Epithelial cell of esophagus (primary cell): ENCODE data around the gene RAP2A.

Experiments used
- DNase-seq: peaks from one replicate; pipeline ENCODE4 v3.0.0; 2010; ENCODE audit warnings: low read depth
- H3K4me3 ChIP-seq: 2 replicates; pipeline ENCODE4 v1.5.1; 2011; ENCODE audit warnings: mild to moderate bottlenecking, low read length, control low read depth
- TF ChIP-seq, protein P1 (sequence below): IDR thresholded peaks from 2 replicates; pipeline ENCODE4 v1.5.1; 2011; ENCODE audit warnings: low read depth, mild to moderate bottlenecking, low read length, control low read depth, inconsistent platforms; ENCODE audit not compliant: insufficient read depth; ENCODE audit errors: missing control alignments

The RAP2A gene

DNA sequence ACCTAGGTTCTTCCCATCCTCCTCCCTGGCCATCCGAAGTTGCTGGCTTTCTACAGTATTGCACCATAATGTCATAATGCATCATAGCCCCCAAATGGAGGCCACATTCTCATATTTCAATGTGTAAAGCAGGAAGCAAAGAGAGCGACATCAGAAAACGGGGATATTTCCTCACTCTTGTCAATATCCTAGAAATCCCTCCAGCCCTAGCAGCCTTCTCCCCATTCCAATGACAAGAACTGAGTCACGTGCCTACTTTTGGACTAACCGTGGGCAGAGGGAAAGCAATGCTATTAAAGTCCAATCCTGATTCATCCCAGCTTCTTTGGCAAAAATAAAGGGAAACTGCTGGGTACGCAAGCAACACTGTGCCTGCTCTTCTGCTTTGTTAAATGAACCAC is 4.3 kb upstream of the RAP2A start:
- TF ChIP-seq, protein P1, sequence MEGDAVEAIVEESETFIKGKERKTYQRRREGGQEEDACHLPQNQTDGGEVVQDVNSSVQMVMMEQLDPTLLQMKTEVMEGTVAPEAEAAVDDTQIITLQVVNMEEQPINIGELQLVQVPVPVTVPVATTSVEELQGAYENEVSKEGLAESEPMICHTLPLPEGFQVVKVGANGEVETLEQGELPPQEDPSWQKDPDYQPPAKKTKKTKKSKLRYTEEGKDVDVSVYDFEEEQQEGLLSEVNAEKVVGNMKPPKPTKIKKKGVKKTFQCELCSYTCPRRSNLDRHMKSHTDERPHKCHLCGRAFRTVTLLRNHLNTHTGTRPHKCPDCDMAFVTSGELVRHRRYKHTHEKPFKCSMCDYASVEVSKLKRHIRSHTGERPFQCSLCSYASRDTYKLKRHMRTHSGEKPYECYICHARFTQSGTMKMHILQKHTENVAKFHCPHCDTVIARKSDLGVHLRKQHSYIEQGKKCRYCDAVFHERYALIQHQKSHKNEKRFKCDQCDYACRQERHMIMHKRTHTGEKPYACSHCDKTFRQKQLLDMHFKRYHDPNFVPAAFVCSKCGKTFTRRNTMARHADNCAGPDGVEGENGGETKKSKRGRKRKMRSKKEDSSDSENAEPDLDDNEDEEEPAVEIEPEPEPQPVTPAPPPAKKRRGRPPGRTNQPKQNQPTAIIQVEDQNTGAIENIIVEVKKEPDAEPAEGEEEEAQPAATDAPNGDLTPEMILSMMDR = no peak
- no peak overlapping the region for H3K4me3 ChIP-seq
- peak; percentile 5 for DNase-seq

- TF ChIP-seq, protein P1 = no peak
- no peak overlapping the region for H3K4me3 ChIP-seq
- no peak for DNase-seq
Observed at GRCh38 chr13:97430296-97430695, 3.7 kb upstream of the RAP2A start.

- DNase-seq = no peak
- TF ChIP-seq, protein P1 = no peak
- no peak overlapping the region for H3K4me3 ChIP-seq
Observed at GRCh38 chr13:97431171-97431764, 2.7 kb upstream of the RAP2A start.

- H3K4me3 ChIP-seq = peak overlapping the region; percentile 84
- DNase-seq = no peak
- TF ChIP-seq, protein P1 = no peak
Observed at GRCh38 chr13:97432232-97432916, 1.6 kb upstream of the RAP2A start.

DNA sequence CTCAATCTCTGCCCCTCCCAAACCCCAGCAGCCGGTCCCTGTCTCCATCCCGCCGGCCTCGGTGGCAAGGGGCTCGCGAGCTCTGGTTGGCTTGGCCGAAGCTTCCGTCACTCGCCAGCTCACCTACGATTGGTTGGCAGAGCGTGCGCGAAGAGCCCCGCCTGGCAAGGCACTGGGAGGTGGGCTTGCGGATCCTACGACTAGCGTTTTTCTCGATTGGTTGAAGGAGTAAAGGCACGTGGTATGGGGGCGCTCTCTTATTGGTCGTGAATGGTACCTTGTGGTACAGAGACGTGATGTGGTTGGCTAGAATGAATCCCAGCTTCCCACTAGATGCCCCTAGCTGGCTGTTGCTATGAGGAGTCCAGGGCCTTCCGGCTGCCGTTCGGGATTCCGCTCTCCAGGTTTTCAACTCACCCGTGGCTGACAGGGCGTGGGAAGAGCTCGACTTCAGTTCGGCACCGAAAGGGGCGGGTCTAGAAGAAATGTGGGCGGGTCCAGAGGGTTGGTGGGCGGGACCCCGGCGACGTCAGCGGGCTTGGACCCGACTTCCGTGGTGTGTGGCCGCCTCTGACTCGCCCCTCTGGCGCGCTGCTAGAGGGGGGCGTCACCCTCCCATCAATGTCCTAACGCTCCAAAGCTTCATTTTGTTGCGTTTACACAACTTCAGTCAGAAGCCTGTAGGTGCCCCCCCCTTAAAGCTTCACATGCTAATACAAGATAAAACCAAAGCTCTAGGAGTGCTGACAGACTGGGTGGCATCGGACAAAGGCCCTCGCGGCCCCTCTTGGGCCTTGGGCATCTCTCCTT is 847 bp upstream of the RAP2A start:
- TF ChIP-seq, protein P1 = no peak
- peak overlapping the region; percentile 84 for H3K4me3 ChIP-seq
- peak; percentile 100 for DNase-seq

GRCh38 chr13:97434397-97435201 is 630 bp downstream of the RAP2A start:
- H3K4me3 ChIP-seq = peak overlapping the region; percentile 77
- peak; percentile 38 for DNase-seq
- TF ChIP-seq, protein P1 = no peak
